ENCODE data around the gene TRIM42.

Gene TRIM42

GRCh38 chr3:140733623-140734022 lies 55.8 kb downstream of the TRIM42 start:
- TF ChIP-seq CTCF (IDR thresholded peaks at IDR 0.05) = no peak
- H3K27ac ChIP-seq = no peak overlapping the region
- no peak overlapping the region for H3K4me3 ChIP-seq
- DNase-seq (ENCODE audit: low spot score) = no peak

GRCh38 chr3:140736863-140737460 lies 59.1 kb downstream of the TRIM42 start:
- H3K4me3 ChIP-seq = no peak overlapping the region
- H3K27ac ChIP-seq = no peak overlapping the region
- TF ChIP-seq CTCF (IDR thresholded peaks at IDR 0.05) = no peak
- DNase-seq (ENCODE audit: low spot score) = no peak

- no peak for DNase-seq (ENCODE audit: low spot score)
- Histone ChIP-seq H3K27ac (no peak overlapping the region), H3K4me3 (no peak overlapping the region)
- no peak for TF ChIP-seq CTCF (IDR thresholded peaks at IDR 0.05)
Observed at GRCh38 chr3:140742116-140742515, 64.3 kb downstream of the TRIM42 start.

GRCh38 chr3:140748171-140748570 lies 70.3 kb downstream of the TRIM42 start:
- H3K27ac ChIP-seq = no peak overlapping the region
- H3K4me3 ChIP-seq = no peak overlapping the region
- DNase-seq (ENCODE audit: low spot score) = no peak
- TF ChIP-seq CTCF (IDR thresholded peaks at IDR 0.05) = no peak

GRCh38 chr3:140748903-140749302 lies 71.0 kb downstream of the TRIM42 start:
- no peak overlapping the region for H3K27ac ChIP-seq
- no peak for TF ChIP-seq CTCF (IDR thresholded peaks at IDR 0.05)
- no peak for DNase-seq (ENCODE audit: low spot score)
- H3K4me3 ChIP-seq = no peak overlapping the region
